ENCODE results near the gene LRRC71. TPM values are rescaled to one million over a fixed set of nuclear protein-coding genes. Genes with fewer than 3 reads are reported as not detected.

The LRRC71 gene
- total RNA-seq = under 1 TPM in 1 of 4 donors, not detected in 3; 0.31 TPM
- 0.18 TPM for polyA plus RNA-seq
- long read RNA-seq, donor 1 = 0 reads
- long read RNA-seq, donor 2 = 0 reads
- long read RNA-seq, donor 3 = 0 reads
- long read RNA-seq, donor 4 = 0 reads

DNA sequence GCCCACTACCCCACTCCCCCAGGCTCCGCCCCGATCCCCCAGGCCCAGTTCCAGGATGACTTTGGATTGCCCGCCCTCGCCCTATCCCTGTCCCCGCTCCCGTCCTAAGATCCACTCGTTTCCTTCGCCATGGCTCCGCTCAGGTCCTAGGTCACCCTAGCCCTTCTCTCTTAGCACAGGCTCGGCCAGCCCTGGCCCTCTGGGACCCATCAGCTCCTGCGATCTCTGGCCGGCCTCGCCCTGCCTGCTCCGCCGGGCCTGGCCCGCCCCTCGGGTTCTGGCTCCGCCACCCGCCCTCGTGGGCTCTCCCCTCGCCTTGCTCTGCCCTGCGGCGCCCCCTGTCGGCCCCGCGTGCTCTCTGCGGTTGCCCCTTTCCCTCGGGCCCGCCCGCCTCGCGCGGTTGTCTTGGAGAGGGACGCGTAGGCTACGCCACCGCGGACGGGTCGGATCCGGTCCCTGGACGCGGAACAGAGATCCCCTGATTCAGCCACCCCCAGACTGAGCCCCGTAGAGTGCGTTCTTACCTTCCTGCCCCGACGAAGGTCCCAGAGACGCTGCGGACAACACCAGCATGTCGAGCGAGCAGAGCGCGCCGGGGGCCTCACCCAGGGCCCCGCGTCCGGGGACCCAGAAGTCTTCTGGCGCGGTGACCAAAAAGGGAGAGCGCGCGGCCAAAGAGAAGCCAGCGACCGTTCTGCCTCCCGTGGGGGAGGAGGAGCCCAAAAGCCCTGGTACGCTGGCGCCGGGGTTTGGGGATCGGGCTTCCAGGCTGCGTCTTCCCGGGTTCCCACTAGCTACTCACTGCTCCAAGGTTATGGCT, at the start of gene LRRC71:
Gene LRRC71 (plus strand): TSS at position 400 of the 820 bp plus-strand sequence. CDS start 172 bp downstream, at position 572.
- Histone ChIP-seq H3K27me3 (ENCODE audit: control insufficient read depth, insufficient read depth) (peaks cover 3% of the 10 kb centered on the region), H3K27ac (ENCODE audit: low read length) (no peak within 1 kb of the TSS), H3K4me1 (ENCODE audit: control insufficient read depth, insufficient read depth, low read length) (no peaks in the 10 kb centered on the region), H3K9me3 (ENCODE audit: control insufficient read depth, low read length) (no peaks in the 10 kb centered on the region), H3K4me3 (ENCODE audit: low read length) (no peak within 1 kb of the TSS)
- ATAC-seq (peak; percentile 95), DNase-seq (peak; percentile 89 to 95 (median 95))
- intact Hi-C loops (cut with DNase I) = no loop called here
- WGBS = 8% methylated on average over 71 of the region's 71 CpGs

- H3K9me3 ChIP-seq (ENCODE audit: control insufficient read depth, low read length) = no peaks in the 10 kb centered on the region
- 94% methylated on average over 18 of the region's 18 CpGs for WGBS
- ATAC-seq = no peak
- no peaks in the 10 kb centered on the region for H3K4me1 ChIP-seq (ENCODE audit: control insufficient read depth, insufficient read depth, low read length)
- no peak for DNase-seq
- no peak overlapping the region for H3K27ac ChIP-seq (ENCODE audit: low read length)
- no peaks in the 10 kb centered on the region for H3K27me3 ChIP-seq (ENCODE audit: control insufficient read depth, insufficient read depth)
- H3K4me3 ChIP-seq (ENCODE audit: low read length) = no peak overlapping the region
- intact Hi-C loops (cut with DNase I) = no loop called here
Measured at GRCh38 chr1:156873659-156874058, 46.8 kb upstream of the LRRC71 start.

- WGBS = 90% methylated on average over 5 of the region's 5 CpGs
- intact Hi-C loops (cut with DNase I) = no loop called here
- H3K4me1 ChIP-seq (ENCODE audit: control insufficient read depth, insufficient read depth, low read length) = no peaks in the 10 kb centered on the region
- no peaks in the 10 kb centered on the region for H3K9me3 ChIP-seq (ENCODE audit: control insufficient read depth, low read length)
- no peak overlapping the region for H3K4me3 ChIP-seq (ENCODE audit: low read length)
- H3K27ac ChIP-seq (ENCODE audit: low read length) = no peak overlapping the region
- DNase-seq = no peak
- ATAC-seq = no peak
- H3K27me3 ChIP-seq (ENCODE audit: control insufficient read depth, insufficient read depth) = no peaks in the 10 kb centered on the region
Measured at GRCh38 chr1:156874142-156874541, 46.3 kb upstream of the LRRC71 start.

- no peak for DNase-seq
- no peaks in the 10 kb centered on the region for H3K9me3 ChIP-seq (ENCODE audit: control insufficient read depth, low read length)
- H3K4me1 ChIP-seq (ENCODE audit: control insufficient read depth, insufficient read depth, low read length) = no peaks in the 10 kb centered on the region
- intact Hi-C loops (cut with DNase I) = no loop called here
- WGBS = 78% methylated on average over 16 of the region's 16 CpGs
- ATAC-seq = no peak
- no peak overlapping the region for H3K27ac ChIP-seq (ENCODE audit: low read length)
- H3K27me3 ChIP-seq (ENCODE audit: control insufficient read depth, insufficient read depth) = no peaks in the 10 kb centered on the region
- no peak overlapping the region for H3K4me3 ChIP-seq (ENCODE audit: low read length)
Measured at GRCh38 chr1:156874572-156875340, 45.7 kb upstream of the LRRC71 start.

- no peak for ATAC-seq
- DNase-seq = no peak
- H3K4me1 ChIP-seq (ENCODE audit: control insufficient read depth, insufficient read depth, low read length) = no peaks in the 10 kb centered on the region
- no peaks in the 10 kb centered on the region for H3K27me3 ChIP-seq (ENCODE audit: control insufficient read depth, insufficient read depth)
- no peaks in the 10 kb centered on the region for H3K9me3 ChIP-seq (ENCODE audit: control insufficient read depth, low read length)
- intact Hi-C loops (cut with DNase I) = no loop called here
- no peak overlapping the region for H3K4me3 ChIP-seq (ENCODE audit: low read length)
- H3K27ac ChIP-seq (ENCODE audit: low read length) = no peak overlapping the region
- WGBS = 75% methylated on average over 5 of the region's 5 CpGs
Measured at GRCh38 chr1:156875341-156875615, 45.2 kb upstream of the LRRC71 start.

DNA sequence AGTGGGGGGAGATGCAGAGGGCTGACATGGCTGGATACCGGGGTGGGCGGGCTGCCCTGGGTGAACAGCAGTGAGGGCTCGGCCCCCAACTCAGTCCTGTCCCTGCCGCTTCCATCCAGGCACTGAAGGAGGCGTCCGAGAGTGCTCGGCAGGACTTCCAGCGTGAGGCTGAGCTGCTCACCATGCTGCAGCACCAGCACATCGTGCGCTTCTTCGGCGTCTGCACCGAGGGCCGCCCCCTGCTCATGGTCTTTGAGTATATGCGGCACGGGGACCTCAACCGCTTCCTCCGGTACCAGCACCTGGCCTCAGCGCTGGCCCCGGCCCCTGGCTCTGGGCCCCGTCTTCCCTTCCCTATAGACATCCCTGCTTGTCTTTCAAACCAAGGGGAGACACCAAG, 44.2 kb upstream of the LRRC71 start:
- ATAC-seq (no peak), DNase-seq (peak in 1 of 3 donors; percentile 42)
- WGBS = 42% methylated on average over 21 of the region's 21 CpGs

DNA sequence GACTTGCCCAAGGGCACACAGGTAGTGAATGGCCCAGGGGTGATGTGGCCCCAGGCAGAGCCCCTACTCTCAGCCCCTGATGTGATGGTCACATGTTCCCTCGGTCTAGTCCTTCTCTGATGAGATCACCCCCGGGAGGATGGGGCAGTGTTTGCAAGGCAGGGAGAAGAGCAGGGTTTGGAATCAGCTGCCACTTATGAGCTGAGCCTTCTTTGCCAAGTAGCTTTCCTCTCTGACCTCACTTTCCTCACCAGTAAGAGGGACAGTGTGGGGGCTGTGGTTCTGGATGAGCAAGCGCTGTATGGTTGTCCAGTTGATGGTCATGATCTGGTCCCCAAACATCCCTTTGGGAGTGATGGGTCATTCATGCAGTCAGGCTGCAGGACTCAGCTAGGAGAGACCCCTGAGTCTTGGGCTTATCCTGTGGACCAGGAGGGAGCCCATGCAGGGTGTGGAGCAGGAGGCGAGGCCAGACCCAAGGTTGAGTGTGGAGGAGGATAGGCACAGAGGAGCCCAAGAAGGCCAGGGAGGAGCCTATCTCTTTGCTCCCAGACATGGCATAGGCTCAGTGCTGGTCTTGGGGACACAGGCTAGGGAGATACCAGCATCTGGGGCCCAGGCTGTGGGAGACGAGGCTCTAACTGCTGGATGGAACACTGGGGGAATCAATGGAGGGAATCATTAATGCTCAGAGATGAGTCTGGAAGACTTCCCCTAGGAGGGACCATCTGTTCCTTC, 42.8 kb upstream of the LRRC71 start:
- no peaks in the 10 kb centered on the region for H3K4me1 ChIP-seq (ENCODE audit: control insufficient read depth, insufficient read depth, low read length)
- WGBS = 80% methylated on average over 5 of the region's 5 CpGs
- no peak overlapping the region for H3K4me3 ChIP-seq (ENCODE audit: low read length)
- no peak overlapping the region for H3K27ac ChIP-seq (ENCODE audit: low read length)
- H3K9me3 ChIP-seq (ENCODE audit: control insufficient read depth, low read length) = no peaks in the 10 kb centered on the region
- intact Hi-C loops (cut with DNase I) = no loop called here
- DNase-seq (no peak), ATAC-seq (no peak)
- H3K27me3 ChIP-seq (ENCODE audit: control insufficient read depth, insufficient read depth) = no peaks in the 10 kb centered on the region

More for the DNA sequence above, 44.2 kb upstream of the LRRC71 start:
- intact Hi-C loops (cut with DNase I) = no loop called here
- H3K9me3 ChIP-seq (ENCODE audit: control insufficient read depth, low read length) = no peaks in the 10 kb centered on the region
- H3K27ac ChIP-seq (ENCODE audit: low read length) = no peak overlapping the region
- H3K27me3 ChIP-seq (ENCODE audit: control insufficient read depth, insufficient read depth) = no peaks in the 10 kb centered on the region
- no peaks in the 10 kb centered on the region for H3K4me1 ChIP-seq (ENCODE audit: control insufficient read depth, insufficient read depth, low read length)
- H3K4me3 ChIP-seq (ENCODE audit: low read length) = no peak overlapping the region

GRCh38 chr1:156879876-156880275, 40.6 kb upstream of the LRRC71 start:
- DNase-seq (peak in 2 of 3 donors; percentile 29 to 37), ATAC-seq (no peak)
- WGBS = 91% methylated on average over 21 of the region's 21 CpGs
- H3K4me3 ChIP-seq (ENCODE audit: low read length) = no peak overlapping the region
- H3K4me1 ChIP-seq (ENCODE audit: control insufficient read depth, insufficient read depth, low read length) = no peaks in the 10 kb centered on the region
- H3K27ac ChIP-seq (ENCODE audit: low read length) = no peak overlapping the region
- no peaks in the 10 kb centered on the region for H3K9me3 ChIP-seq (ENCODE audit: control insufficient read depth, low read length)
- no peaks in the 10 kb centered on the region for H3K27me3 ChIP-seq (ENCODE audit: control insufficient read depth, insufficient read depth)
- intact Hi-C loops (cut with DNase I) = loop anchor here in 2 of 4 donors (10.0 kb wide), 2 partner anchors 185 to 195 kb away; no protein-coding TSS in a partner anchor

DNA sequence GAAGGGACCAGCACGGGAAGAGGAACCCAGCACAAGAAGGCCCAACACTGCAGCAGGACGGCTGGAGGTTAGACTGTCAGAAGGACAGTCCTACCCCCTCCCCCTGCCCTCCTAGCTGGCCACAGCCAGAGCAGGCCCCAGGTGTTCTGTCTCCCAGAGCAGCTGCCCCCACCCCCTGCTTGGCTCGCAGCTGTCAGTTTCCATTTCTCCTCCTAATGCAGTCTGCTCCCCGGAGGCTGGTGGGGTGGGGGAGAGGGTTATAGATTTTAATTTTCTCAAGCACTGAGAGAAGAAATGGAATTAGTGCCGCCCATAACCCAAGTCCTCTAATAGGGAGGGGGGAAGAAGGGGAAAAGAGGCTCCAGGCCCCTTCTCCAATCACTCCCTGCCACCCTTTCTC, 40.0 kb upstream of the LRRC71 start:
- no peaks in the 10 kb centered on the region for H3K27me3 ChIP-seq (ENCODE audit: control insufficient read depth, insufficient read depth)
- 74% methylated on average over 5 of the region's 5 CpGs for WGBS
- no peak for ATAC-seq
- no peaks in the 10 kb centered on the region for H3K4me1 ChIP-seq (ENCODE audit: control insufficient read depth, insufficient read depth, low read length)
- no peak overlapping the region for H3K4me3 ChIP-seq (ENCODE audit: low read length)
- DNase-seq = no peak
- H3K27ac ChIP-seq (ENCODE audit: low read length) = no peak overlapping the region
- intact Hi-C loops (cut with DNase I) = loop anchor here in 2 of 4 donors (10.0 kb wide), 2 partner anchors 186 to 196 kb away; no protein-coding TSS in a partner anchor
- no peaks in the 10 kb centered on the region for H3K9me3 ChIP-seq (ENCODE audit: control insufficient read depth, low read length)

DNA sequence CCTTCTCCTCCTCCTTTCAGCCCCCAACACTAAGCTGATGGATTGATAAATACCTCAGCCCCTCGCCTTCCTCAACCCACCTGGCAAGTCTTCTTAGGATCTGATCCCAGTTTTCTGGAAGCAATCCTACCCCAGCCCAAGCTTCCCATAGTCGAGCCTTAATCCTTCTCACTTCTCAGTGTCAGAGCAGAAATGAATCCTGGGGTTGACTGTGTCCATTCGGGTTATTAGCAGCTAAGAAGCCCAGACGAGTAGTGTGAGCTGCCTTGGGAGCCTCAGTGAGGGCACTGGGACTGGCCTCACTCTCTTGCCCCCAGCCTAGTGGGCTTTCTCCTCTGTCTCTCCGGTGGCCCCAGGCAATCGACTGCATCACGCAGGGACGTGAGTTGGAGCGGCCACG, 39.3 kb upstream of the LRRC71 start:
- ATAC-seq (no peak), DNase-seq (no peak)
- 68% methylated on average over 10 of the region's 10 CpGs for WGBS
- Histone ChIP-seq H3K9me3 (ENCODE audit: control insufficient read depth, low read length) (no peaks in the 10 kb centered on the region), H3K4me1 (ENCODE audit: control insufficient read depth, insufficient read depth, low read length) (no peaks in the 10 kb centered on the region), H3K27me3 (ENCODE audit: control insufficient read depth, insufficient read depth) (no peaks in the 10 kb centered on the region), H3K4me3 (ENCODE audit: low read length) (no peak overlapping the region), H3K27ac (ENCODE audit: low read length) (no peak overlapping the region)
- intact Hi-C loops (cut with DNase I) = loop anchor here in 2 of 4 donors (10.0 kb wide), 2 partner anchors 186 to 196 kb away; no protein-coding TSS in a partner anchor

Measured in right cardiac atrium (tissue), 5 donors.